Fibroblast of skin of left biceps (primary cell): ENCODE results near the gene BTBD9.

Source experiments
- DNase-seq, 2 experiments: peaks; one replicate each; pipeline ENCODE4 v3.0.0-alpha.2; 2013; ENCODE audit warnings: low read depth in 2 of 2

BTBD9 gene

GRCh38 chr6:38244869-38245268, 394.9 kb downstream of the BTBD9 start:
- DNase-seq = no peak

GRCh38 chr6:38241200-38241871, 398.4 kb downstream of the BTBD9 start:
- DNase-seq = no peak

- no peak for DNase-seq
These were observed 399.8 kb downstream of the BTBD9 start for GRCh38 chr6:38239719-38240451.

GRCh38 chr6:38236631-38237030, 403.1 kb downstream of the BTBD9 start:
- DNase-seq = no peak

- no peak for DNase-seq
These were observed 404.6 kb downstream of the BTBD9 start for GRCh38 chr6:38234934-38235682.

GRCh38 chr6:38234141-38234540, 405.6 kb downstream of the BTBD9 start:
- no peak for DNase-seq

- DNase-seq = no peak
These were observed 406.5 kb downstream of the BTBD9 start for GRCh38 chr6:38233161-38233791.

GRCh38 chr6:38225766-38226165, 414.0 kb downstream of the BTBD9 start:
- DNase-seq = no peak

GRCh38 chr6:38221251-38221650, 418.5 kb downstream of the BTBD9 start:
- no peak for DNase-seq

GRCh38 chr6:38220069-38220723, 419.5 kb downstream of the BTBD9 start:
- no peak for DNase-seq

- no peak for DNase-seq
These were observed 421.5 kb downstream of the BTBD9 start for GRCh38 chr6:38218235-38218634.

GRCh38 chr6:38216451-38216850, 423.3 kb downstream of the BTBD9 start:
- DNase-seq = no peak

GRCh38 chr6:38215651-38216311, 423.9 kb downstream of the BTBD9 start:
- no peak for DNase-seq

GRCh38 chr6:38215225-38215624, 424.5 kb downstream of the BTBD9 start:
- DNase-seq = no peak

- DNase-seq = no peak
These were observed 425.6 kb downstream of the BTBD9 start for GRCh38 chr6:38214159-38214558.

- no peak for DNase-seq
These were observed 426.5 kb downstream of the BTBD9 start for GRCh38 chr6:38213251-38213658.

GRCh38 chr6:38212579-38212978, 427.1 kb downstream of the BTBD9 start:
- no peak for DNase-seq

- DNase-seq = no peak
These were observed 427.6 kb downstream of the BTBD9 start for GRCh38 chr6:38212116-38212515.

GRCh38 chr6:38209371-38210260, 430.1 kb downstream of the BTBD9 start:
- no peak for DNase-seq

GRCh38 chr6:38208028-38208427, 431.7 kb downstream of the BTBD9 start:
- DNase-seq = no peak
